ENCODE data around the gene NDUFAF2.

GRCh38 chr5:61053937-61054336 is 108.9 kb downstream of the NDUFAF2 start:
- TF ChIP-seq SP140L (CRISPR knock-in tag; IDR thresholded peaks at IDR 0.05; ENCODE audit: borderline replicate concordance) = no peak
- no peak for TF ChIP-seq TCF7 (IDR thresholded peaks at IDR 0.05; ENCODE audit: low read depth)
- no peak for TF ChIP-seq EP300 (IDR thresholded peaks at IDR 0.05; ENCODE audit: low read depth in 2 of 2, low read length in 2 of 2)
- no peak for TF ChIP-seq EP300 (CRISPR knock-in tag; IDR thresholded peaks at IDR 0.05; ENCODE audit: borderline replicate concordance)
- TF ChIP-seq NR2F1 (CRISPR knock-in tag; IDR thresholded peaks at IDR 0.05) = no peak
- no peak for TF ChIP-seq RELA (CRISPR knock-in tag; IDR thresholded peaks at IDR 0.05)
- TF ChIP-seq, protein P1, sequence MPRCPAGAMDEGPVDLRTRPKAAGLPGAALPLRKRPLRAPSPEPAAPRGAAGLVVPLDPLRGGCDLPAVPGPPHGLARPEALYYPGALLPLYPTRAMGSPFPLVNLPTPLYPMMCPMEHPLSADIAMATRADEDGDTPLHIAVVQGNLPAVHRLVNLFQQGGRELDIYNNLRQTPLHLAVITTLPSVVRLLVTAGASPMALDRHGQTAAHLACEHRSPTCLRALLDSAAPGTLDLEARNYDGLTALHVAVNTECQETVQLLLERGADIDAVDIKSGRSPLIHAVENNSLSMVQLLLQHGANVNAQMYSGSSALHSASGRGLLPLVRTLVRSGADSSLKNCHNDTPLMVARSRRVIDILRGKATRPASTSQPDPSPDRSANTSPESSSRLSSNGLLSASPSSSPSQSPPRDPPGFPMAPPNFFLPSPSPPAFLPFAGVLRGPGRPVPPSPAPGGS (CRISPR knock-in tag; IDR thresholded peaks at IDR 0.05) = no peak
- TF ChIP-seq CTCF (CRISPR knock-in tag; IDR thresholded peaks at IDR 0.05) = no peak
- no peak for TF ChIP-seq STAG1 (CRISPR knock-in tag; IDR thresholded peaks at IDR 0.05)
